PFSK-1 (cell line): ENCODE data around the gene IKZF1.

Experiments used
- FOXP2 ChIP-seq: optimal IDR thresholded peaks from 2 replicates; pipeline ENCODE3; 2011; ENCODE audit warnings: borderline replicate concordance, control low read depth, inconsistent platforms; ENCODE audit not compliant: insufficient read depth; ENCODE audit errors: extremely low read length, extremely low read depth
- POLR2AphosphoS5 ChIP-seq: IDR thresholded peaks from 2 replicates; pipeline ENCODE4 v1.6.1; 2012; ENCODE audit warnings: low read depth, mild to moderate bottlenecking, control low read depth, low read length, moderate library complexity
- REST ChIP-seq, 2 experiments: IDR thresholded peaks; 2 replicates each; pipeline versions ENCODE4 v1.6.1 to v1.8.0; 2011 to 2012; ENCODE audit warnings: low read depth in 2 of 2, low read length in 2 of 2, control low read depth in 1 of 2, inconsistent platforms in 1 of 2, mild to moderate bottlenecking in 1 of 2, moderate library complexity in 1 of 2; ENCODE audit not compliant: insufficient read depth in 1 of 2
- SIN3A ChIP-seq: IDR thresholded peaks from 2 replicates; pipeline ENCODE4 v1.6.1; 2012; ENCODE audit warnings: mild to moderate bottlenecking, low read length, moderate library complexity, borderline replicate concordance; ENCODE audit not compliant: insufficient read depth
- TAF1 ChIP-seq: IDR thresholded peaks from 2 replicates; pipeline ENCODE4 v1.6.1; 2012; ENCODE audit warnings: low read length, control low read depth, borderline replicate concordance; ENCODE audit not compliant: insufficient read depth

IKZF1 gene

GRCh38 chr7:50335230-50335794, 30.8 kb downstream of the IKZF1 start:
- TF ChIP-seq TAF1 (no peak), POLR2AphosphoS5 (no peak), SIN3A (no peak), FOXP2 (no peak), REST (IDR thresholded peaks at IDR 0.05; ENCODE audit: insufficient read depth in 1 of 2, low read depth in 2 of 2, low read length in 2 of 2) (no peak)

- TF ChIP-seq REST (IDR thresholded peaks at IDR 0.05; ENCODE audit: insufficient read depth in 1 of 2, low read depth in 2 of 2, low read length in 2 of 2) (no peak), FOXP2 (no peak), TAF1 (no peak), SIN3A (no peak), POLR2AphosphoS5 (no peak)
Observed at GRCh38 chr7:50335795-50336754, 31.6 kb downstream of the IKZF1 start.

DNA sequence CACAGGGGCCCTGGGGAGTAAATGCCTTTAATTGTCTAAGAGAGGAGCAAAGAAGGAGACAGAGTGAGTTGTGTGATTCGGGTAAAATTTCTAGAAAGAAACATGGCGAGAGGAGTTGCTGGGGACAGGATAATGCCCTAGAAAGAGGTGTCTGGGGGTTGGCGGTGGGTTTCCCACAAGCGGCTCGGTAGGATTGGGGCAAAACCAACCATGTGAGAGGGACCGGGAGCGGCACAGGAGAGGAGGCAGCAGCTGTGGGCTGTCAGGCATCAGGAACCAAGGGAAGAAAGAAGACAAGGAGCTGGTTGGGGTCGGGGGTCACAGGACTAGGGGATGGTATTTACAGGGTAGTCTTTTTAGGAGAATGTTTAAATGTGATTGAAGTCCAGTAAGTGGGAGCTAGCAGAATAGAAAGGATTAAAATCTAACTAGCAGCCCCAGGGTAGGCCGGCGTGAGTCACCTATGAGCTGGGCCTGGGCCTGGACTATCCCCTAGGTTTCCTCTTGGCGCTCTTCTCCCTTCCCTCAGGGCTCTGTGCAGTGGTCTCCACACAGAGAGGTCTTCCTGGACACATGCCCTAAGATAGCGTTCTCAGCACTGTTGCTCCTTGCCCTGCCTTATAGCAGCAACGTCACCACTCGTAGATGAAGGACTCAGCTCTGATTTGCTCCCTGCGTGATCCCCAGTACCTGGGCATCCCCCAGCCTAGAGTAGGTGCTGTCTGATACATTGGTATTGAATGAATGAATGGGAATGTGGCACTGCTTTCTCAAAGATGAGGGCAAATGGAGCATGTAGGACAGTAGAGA, 32.6 kb downstream of the IKZF1 start:
- TF ChIP-seq SIN3A = no peak

DNA sequence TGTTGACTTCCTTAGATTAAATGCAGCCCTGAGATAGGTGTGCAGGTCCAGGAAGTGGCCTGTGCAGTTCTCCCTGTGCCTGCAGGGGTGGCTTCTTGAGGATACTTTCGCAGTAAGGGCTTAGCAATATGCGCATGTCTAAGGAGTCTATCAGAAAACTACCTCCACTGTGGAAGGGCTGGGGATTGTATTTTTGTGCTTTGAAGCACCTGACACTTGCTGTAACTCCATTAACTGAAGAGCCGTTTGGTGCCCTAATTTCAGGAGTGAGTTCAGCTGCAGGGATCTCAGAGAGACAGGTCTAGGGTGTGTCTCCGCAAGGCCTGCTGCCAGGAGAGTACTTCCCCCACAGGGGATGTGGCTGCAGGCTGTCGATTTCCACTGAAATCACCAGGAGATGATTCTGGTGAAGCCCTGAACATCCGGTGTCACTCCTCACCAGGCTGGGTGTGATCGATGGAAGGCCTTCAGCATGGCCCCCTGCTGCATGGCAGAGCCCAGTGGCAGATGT, 35.5 kb downstream of the IKZF1 start:
- TF ChIP-seq TAF1 (no peak), POLR2AphosphoS5 (no peak), REST (IDR thresholded peaks at IDR 0.05; ENCODE audit: insufficient read depth in 1 of 2, low read depth in 2 of 2, low read length in 2 of 2) (no peak), SIN3A (no peak), FOXP2 (no peak)

GRCh38 chr7:50341724-50342123, 37.2 kb downstream of the IKZF1 start:
- no peak for TF ChIP-seq TAF1
- TF ChIP-seq SIN3A = no peak
- no peak for TF ChIP-seq POLR2AphosphoS5
- no peak for TF ChIP-seq REST (IDR thresholded peaks at IDR 0.05; ENCODE audit: insufficient read depth in 1 of 2, low read depth in 2 of 2, low read length in 2 of 2)
- no peak for TF ChIP-seq FOXP2
